ENCODE measurements around the gene RYR2.

RYR2 gene

GRCh38 chr1:237705462-237705861 is 663.5 kb downstream of the RYR2 start:
- CTCF ChIA-PET = no interaction called here
- POLR2A ChIA-PET = no interaction called here
- TF ChIP-seq LEF1 (IDR thresholded peaks at IDR 0.05; ENCODE audit: borderline replicate concordance) = no peak
- TF ChIP-seq ELF4 (IDR thresholded peaks at IDR 0.05) = no peak
- no peak for TF ChIP-seq FOXM1 (IDR thresholded peaks at IDR 0.05; ENCODE audit: borderline replicate concordance)
- no peak for DNase-seq (ENCODE audit: extremely low spot score)

GRCh38 chr1:237709355-237709754 is 667.4 kb downstream of the RYR2 start:
- CTCF ChIA-PET = interaction anchor here (0.5 kb wide), 1 partner anchor 147 kb away, joined by 3 read pairs; no protein-coding TSS in a partner anchor
- POLR2A ChIA-PET = no interaction called here
- no peak for TF ChIP-seq SP1 (IDR thresholded peaks at IDR 0.05)
- no peak for TF ChIP-seq NFRKB (IDR thresholded peaks at IDR 0.05)
- no peak for TF ChIP-seq L3MBTL2 (conservative IDR thresholded peaks at IDR 0.05)
- TF ChIP-seq SUZ12 (IDR thresholded peaks at IDR 0.05) = no peak
- DNase-seq (ENCODE audit: extremely low spot score) = no peak

- ChIA-PET CTCF (no interaction called here), POLR2A (no interaction called here)
- DNase-seq (ENCODE audit: extremely low spot score) = no peak
- TF ChIP-seq ELF4 (IDR thresholded peaks at IDR 0.05) (no peak), LEF1 (IDR thresholded peaks at IDR 0.05; ENCODE audit: borderline replicate concordance) (no peak), FOXK2 (IDR thresholded peaks at IDR 0.05) (no peak), PKNOX1 (IDR thresholded peaks at IDR 0.05) (no peak), ARNT (IDR thresholded peaks at IDR 0.05) (no peak), SUZ12 (IDR thresholded peaks at IDR 0.05) (no peak), SP1 (IDR thresholded peaks at IDR 0.05) (no peak), TARDBP (IDR thresholded peaks at IDR 0.05) (no peak), CTBP1 (IDR thresholded peaks at IDR 0.05; ENCODE audit: borderline replicate concordance) (no peak)
These were observed 669.3 kb downstream of the RYR2 start for GRCh38 chr1:237711281-237711680.

- POLR2A ChIA-PET = no interaction called here
These were observed 670.1 kb downstream of the RYR2 start for GRCh38 chr1:237712082-237712481.

GRCh38 chr1:237712586-237713157 is 670.7 kb downstream of the RYR2 start:
- ChIA-PET POLR2A (no interaction called here), CTCF (no interaction called here)
- DNase-seq (ENCODE audit: extremely low spot score) = no peak
- TF ChIP-seq HDGF (IDR thresholded peaks at IDR 0.05; ENCODE audit: borderline replicate concordance) = no peak
- no peak for TF ChIP-seq LEF1 (IDR thresholded peaks at IDR 0.05; ENCODE audit: borderline replicate concordance)
- TF ChIP-seq NFRKB (IDR thresholded peaks at IDR 0.05) = no peak
- TF ChIP-seq FOXM1 (IDR thresholded peaks at IDR 0.05; ENCODE audit: borderline replicate concordance) = no peak
- TF ChIP-seq SP1 (IDR thresholded peaks at IDR 0.05) = no peak
- no peak for TF ChIP-seq CTBP1 (IDR thresholded peaks at IDR 0.05; ENCODE audit: borderline replicate concordance)
- no peak for TF ChIP-seq FOXK2 (IDR thresholded peaks at IDR 0.05)
- TF ChIP-seq FOXA1 (IDR thresholded peaks at IDR 0.05) = no peak
- no peak for TF ChIP-seq ZNF384 (IDR thresholded peaks at IDR 0.05)
- no peak for TF ChIP-seq BHLHE40 (IDR thresholded peaks at IDR 0.05; ENCODE audit: borderline replicate concordance)

More at GRCh38 chr1:237712082-237712481, 670.1 kb downstream of the RYR2 start:
- no peak for DNase-seq (ENCODE audit: extremely low spot score)
- CTCF ChIA-PET = no interaction called here
- no peak for TF ChIP-seq HDGF (IDR thresholded peaks at IDR 0.05; ENCODE audit: borderline replicate concordance)
- no peak for TF ChIP-seq SP1 (IDR thresholded peaks at IDR 0.05)

- ChIA-PET CTCF (no interaction called here), POLR2A (no interaction called here)
- TF ChIP-seq SUZ12 (IDR thresholded peaks at IDR 0.05) (no peak), L3MBTL2 (conservative IDR thresholded peaks at IDR 0.05) (no peak), BHLHE40 (IDR thresholded peaks at IDR 0.05; ENCODE audit: borderline replicate concordance) (no peak), ARNT (IDR thresholded peaks at IDR 0.05) (no peak), ZNF384 (IDR thresholded peaks at IDR 0.05) (no peak), PKNOX1 (IDR thresholded peaks at IDR 0.05) (no peak), NFRKB (IDR thresholded peaks at IDR 0.05) (no peak), TARDBP (IDR thresholded peaks at IDR 0.05) (no peak), FOXM1 (IDR thresholded peaks at IDR 0.05; ENCODE audit: borderline replicate concordance) (no peak)
- DNase-seq (ENCODE audit: extremely low spot score) = no peak
These were observed 671.9 kb downstream of the RYR2 start for GRCh38 chr1:237713916-237714315.

GRCh38 chr1:237717106-237717505 is 675.1 kb downstream of the RYR2 start:
- TF ChIP-seq FOXK2 (IDR thresholded peaks at IDR 0.05) (no peak), ELF4 (IDR thresholded peaks at IDR 0.05) (no peak), HDGF (IDR thresholded peaks at IDR 0.05; ENCODE audit: borderline replicate concordance) (no peak), ZNF384 (IDR thresholded peaks at IDR 0.05) (no peak)
- ChIA-PET CTCF (no interaction called here), POLR2A (no interaction called here)
- DNase-seq (ENCODE audit: extremely low spot score) = no peak

- no peak for DNase-seq (ENCODE audit: extremely low spot score)
- CTCF ChIA-PET = no interaction called here
- TF ChIP-seq FOXM1 (IDR thresholded peaks at IDR 0.05; ENCODE audit: borderline replicate concordance) = no peak
- no peak for TF ChIP-seq CTBP1 (IDR thresholded peaks at IDR 0.05; ENCODE audit: borderline replicate concordance)
- no peak for TF ChIP-seq HDGF (IDR thresholded peaks at IDR 0.05; ENCODE audit: borderline replicate concordance)
- POLR2A ChIA-PET = no interaction called here
These were observed 688.9 kb downstream of the RYR2 start for GRCh38 chr1:237730826-237731350.

All from HEK293T (cell line).